HL-60 (cell line): ENCODE measurements around the gene PALB2.

ENCODE experiments used
- TF ChIP-seq, protein P1 (sequence below): IDR thresholded peaks from one replicate; pipeline ENCODE4 v1.5.1; 2011; ENCODE audit warnings: low read length, control low read depth, inconsistent platforms; ENCODE audit not compliant: insufficient read depth
- TF ChIP-seq, protein P2 (sequence below): IDR thresholded peaks from 2 replicates; pipeline ENCODE4 v1.6.1; 2012; ENCODE audit warnings: low read depth; ENCODE audit not compliant: insufficient replicate concordance

DNA sequence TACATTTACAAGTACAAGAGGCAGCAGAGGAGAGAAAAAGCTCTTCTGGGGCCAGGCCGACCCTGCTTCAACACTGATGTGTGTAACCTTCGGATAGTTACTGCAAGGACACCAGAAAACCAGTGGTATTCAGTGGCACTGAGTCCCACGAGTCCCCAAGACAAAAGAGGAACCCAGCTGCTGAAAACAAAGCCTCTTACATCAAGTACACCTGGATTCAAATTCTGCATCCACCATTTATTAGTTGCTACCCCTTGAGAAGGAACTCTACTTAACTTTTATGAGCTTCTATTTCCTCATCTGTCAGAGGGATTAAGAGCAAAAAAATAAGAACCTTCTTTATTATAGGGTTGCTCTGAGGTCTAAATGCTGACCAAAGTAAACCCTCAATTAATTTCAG lies 86.6 kb downstream of the PALB2 start:
- TF ChIP-seq, protein P1, sequence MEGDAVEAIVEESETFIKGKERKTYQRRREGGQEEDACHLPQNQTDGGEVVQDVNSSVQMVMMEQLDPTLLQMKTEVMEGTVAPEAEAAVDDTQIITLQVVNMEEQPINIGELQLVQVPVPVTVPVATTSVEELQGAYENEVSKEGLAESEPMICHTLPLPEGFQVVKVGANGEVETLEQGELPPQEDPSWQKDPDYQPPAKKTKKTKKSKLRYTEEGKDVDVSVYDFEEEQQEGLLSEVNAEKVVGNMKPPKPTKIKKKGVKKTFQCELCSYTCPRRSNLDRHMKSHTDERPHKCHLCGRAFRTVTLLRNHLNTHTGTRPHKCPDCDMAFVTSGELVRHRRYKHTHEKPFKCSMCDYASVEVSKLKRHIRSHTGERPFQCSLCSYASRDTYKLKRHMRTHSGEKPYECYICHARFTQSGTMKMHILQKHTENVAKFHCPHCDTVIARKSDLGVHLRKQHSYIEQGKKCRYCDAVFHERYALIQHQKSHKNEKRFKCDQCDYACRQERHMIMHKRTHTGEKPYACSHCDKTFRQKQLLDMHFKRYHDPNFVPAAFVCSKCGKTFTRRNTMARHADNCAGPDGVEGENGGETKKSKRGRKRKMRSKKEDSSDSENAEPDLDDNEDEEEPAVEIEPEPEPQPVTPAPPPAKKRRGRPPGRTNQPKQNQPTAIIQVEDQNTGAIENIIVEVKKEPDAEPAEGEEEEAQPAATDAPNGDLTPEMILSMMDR, result no peak
- TF ChIP-seq, protein P2, sequence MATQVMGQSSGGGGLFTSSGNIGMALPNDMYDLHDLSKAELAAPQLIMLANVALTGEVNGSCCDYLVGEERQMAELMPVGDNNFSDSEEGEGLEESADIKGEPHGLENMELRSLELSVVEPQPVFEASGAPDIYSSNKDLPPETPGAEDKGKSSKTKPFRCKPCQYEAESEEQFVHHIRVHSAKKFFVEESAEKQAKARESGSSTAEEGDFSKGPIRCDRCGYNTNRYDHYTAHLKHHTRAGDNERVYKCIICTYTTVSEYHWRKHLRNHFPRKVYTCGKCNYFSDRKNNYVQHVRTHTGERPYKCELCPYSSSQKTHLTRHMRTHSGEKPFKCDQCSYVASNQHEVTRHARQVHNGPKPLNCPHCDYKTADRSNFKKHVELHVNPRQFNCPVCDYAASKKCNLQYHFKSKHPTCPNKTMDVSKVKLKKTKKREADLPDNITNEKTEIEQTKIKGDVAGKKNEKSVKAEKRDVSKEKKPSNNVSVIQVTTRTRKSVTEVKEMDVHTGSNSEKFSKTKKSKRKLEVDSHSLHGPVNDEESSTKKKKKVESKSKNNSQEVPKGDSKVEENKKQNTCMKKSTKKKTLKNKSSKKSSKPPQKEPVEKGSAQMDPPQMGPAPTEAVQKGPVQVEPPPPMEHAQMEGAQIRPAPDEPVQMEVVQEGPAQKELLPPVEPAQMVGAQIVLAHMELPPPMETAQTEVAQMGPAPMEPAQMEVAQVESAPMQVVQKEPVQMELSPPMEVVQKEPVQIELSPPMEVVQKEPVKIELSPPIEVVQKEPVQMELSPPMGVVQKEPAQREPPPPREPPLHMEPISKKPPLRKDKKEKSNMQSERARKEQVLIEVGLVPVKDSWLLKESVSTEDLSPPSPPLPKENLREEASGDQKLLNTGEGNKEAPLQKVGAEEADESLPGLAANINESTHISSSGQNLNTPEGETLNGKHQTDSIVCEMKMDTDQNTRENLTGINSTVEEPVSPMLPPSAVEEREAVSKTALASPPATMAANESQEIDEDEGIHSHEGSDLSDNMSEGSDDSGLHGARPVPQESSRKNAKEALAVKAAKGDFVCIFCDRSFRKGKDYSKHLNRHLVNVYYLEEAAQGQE, result no peak
